Measurements from ENCODE around the gene ZBTB7C.

ZBTB7C gene

GRCh38 chr18:47978141-47978540 is 431.0 kb downstream of the ZBTB7C start:
- Mint-ChIP-seq H3K27me3 (ENCODE audit: low read depth) (peaks cover 6% of the 10 kb centered on the region), H3K27ac (no peak overlapping the region), H3K4me3 (no peak overlapping the region), H3K4me1 (peaks cover 21% of the 10 kb centered on the region), H3K36me3 (ENCODE audit: low read depth) (no peaks in the 10 kb centered on the region), H3K9me3 (no peaks in the 10 kb centered on the region)
- no peak for TF ChIP-seq CTCF (IDR thresholded peaks at IDR 0.05; ENCODE audit: unreplicated experiment in 3 of 3)

Measured in nephron (organoid).